ENCODE data around the gene ZNF157.
"Not testable (repeated sequence)": the region's sequence is repeated elsewhere in the genome, so short reads cannot be mapped to it uniquely, and the experiment has no call there.

The ZNF157 gene

GRCh38 chrX:47370278-47370677 is at the start of gene ZNF157:
TSS of gene ZNF157 (plus strand) at chrX:47370578. CDS start at chrX:47370669, 91 bp downstream.
- no peak for DNase-seq

- DNase-seq, result peak; percentile 6 to 36
These were observed 49.0 kb upstream of the ZNF157 start for GRCh38 chrX:47321386-47321785.

- DNase-seq, result no peak
These were observed 48.5 kb upstream of the ZNF157 start for GRCh38 chrX:47321823-47322371.

- DNase-seq, result no peak
These were observed 42.5 kb upstream of the ZNF157 start for GRCh38 chrX:47327902-47328301.

- not testable (repeated sequence) for DNase-seq
These were observed 37.6 kb upstream of the ZNF157 start for GRCh38 chrX:47332729-47333128.

- DNase-seq, result no peak
These were observed 18.7 kb upstream of the ZNF157 start for GRCh38 chrX:47351706-47352105.

- no peak for DNase-seq
These were observed 11.9 kb upstream of the ZNF157 start for GRCh38 chrX:47358387-47359065.

GRCh38 chrX:47360423-47361179 is 9.8 kb upstream of the ZNF157 start:
- no peak for DNase-seq

- DNase-seq, result peak; percentile 76 to 89
These were observed 8.6 kb upstream of the ZNF157 start for GRCh38 chrX:47361538-47362511.

GRCh38 chrX:47366041-47366722 is 4.2 kb upstream of the ZNF157 start:
- DNase-seq, result peak; percentile 9 to 56

GRCh38 chrX:47373198-47373597 is 2.8 kb downstream of the ZNF157 start:
- DNase-seq, result no peak

- no peak for DNase-seq
These were observed 9.9 kb downstream of the ZNF157 start for GRCh38 chrX:47380268-47380667.

- not testable (repeated sequence) for DNase-seq
These were observed 10.5 kb downstream of the ZNF157 start for GRCh38 chrX:47380837-47381236.

- peak in 1 of 2 experiments; percentile 11 for DNase-seq
These were observed 14.1 kb downstream of the ZNF157 start for GRCh38 chrX:47384502-47384901.

- DNase-seq, result no peak
These were observed 20.4 kb downstream of the ZNF157 start for GRCh38 chrX:47390780-47391179.

- DNase-seq, result no peak
These were observed 42.8 kb downstream of the ZNF157 start for GRCh38 chrX:47413179-47413594.

GRCh38 chrX:47420265-47420664 is 49.9 kb downstream of the ZNF157 start:
- no peak for DNase-seq

GRCh38 chrX:47420962-47421361 is 50.6 kb downstream of the ZNF157 start:
- no peak for DNase-seq

- DNase-seq, result no peak
These were observed 52.1 kb downstream of the ZNF157 start for GRCh38 chrX:47422444-47422843.

- DNase-seq, result no peak
These were observed 60.5 kb downstream of the ZNF157 start for GRCh38 chrX:47430925-47431324.

- DNase-seq, result no peak
These were observed 76.1 kb downstream of the ZNF157 start for GRCh38 chrX:47446431-47446830.

- DNase-seq, result no peak
These were observed 76.6 kb downstream of the ZNF157 start for GRCh38 chrX:47446971-47447370.
